Measurements from ENCODE around the gene TRAPPC2B.
A peak's percentile ranks its signal among the peaks of the same experiment; 100 is the strongest.

- TF ChIP-seq CTCF (IDR thresholded peaks at IDR 0.05; ENCODE audit: low read depth, low read length) (no peak), POLR2A (IDR thresholded peaks at IDR 0.05; ENCODE audit: extremely low read depth, insufficient read length) (peak; percentile 41), MAX (IDR thresholded peaks at IDR 0.05; ENCODE audit: low read depth, low read length) (no peak; the same call in 1 of the 2 replicates)
Observed at GRCh38 chr19:57350877-57351805, 12.2 kb upstream of the TRAPPC2B start, which contains the start of gene ZNF304.
